ENCODE data around the gene HSFX3.
"Not testable (repeated sequence)": the region's sequence is repeated elsewhere in the genome, so short reads cannot be mapped to it uniquely, and the experiment has no call there.

HSFX3 gene

DNA sequence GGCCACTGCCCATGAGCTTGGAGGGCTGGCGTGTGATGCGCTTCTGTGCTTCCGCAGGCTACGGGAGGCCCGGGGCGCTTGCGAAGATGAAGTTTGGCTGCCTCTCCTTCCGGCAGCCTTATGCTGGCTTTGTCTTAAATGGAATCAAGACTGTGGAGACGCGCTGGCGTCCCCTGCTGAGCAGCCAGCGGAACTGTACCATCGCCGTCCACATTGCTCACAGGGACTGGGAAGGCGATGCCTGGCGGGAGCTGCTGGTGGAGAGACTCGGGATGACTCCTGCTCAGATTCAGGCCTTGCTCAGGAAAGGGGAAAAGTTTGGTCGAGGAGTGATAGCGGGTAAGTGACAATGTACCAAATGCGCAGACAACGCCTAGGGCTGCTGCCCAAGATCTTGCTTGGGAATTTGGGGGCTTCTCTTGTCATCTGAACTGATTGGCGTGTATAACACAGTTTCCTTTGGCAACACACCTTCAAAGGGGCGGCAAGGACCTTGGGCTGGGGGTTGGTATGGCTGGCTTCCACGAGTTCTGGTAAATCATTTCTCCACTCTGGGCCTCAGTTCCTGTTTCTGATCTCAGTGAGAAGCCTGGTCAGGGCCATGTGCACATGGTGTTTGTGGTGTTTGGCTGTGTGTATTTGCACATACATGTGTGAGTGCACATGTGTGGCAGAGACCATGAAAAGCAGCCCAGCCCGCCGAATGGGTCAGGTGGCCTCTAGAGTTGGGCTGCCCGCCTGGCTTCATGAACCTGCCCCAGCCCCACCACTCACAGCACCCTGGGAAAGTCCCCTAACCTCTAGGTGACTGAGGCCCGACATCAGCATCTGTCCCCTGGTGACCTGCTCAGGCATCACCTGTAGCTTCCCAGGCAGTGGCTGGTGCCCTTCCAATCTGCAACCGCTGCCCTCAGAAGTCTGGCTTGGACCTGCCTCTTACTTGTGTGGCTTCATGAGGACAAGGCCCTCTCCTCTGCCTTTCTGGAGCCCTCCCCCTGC lies 3.9 kb downstream of the HSFX3 start:
- not testable (repeated sequence) for DNase-seq

DNA sequence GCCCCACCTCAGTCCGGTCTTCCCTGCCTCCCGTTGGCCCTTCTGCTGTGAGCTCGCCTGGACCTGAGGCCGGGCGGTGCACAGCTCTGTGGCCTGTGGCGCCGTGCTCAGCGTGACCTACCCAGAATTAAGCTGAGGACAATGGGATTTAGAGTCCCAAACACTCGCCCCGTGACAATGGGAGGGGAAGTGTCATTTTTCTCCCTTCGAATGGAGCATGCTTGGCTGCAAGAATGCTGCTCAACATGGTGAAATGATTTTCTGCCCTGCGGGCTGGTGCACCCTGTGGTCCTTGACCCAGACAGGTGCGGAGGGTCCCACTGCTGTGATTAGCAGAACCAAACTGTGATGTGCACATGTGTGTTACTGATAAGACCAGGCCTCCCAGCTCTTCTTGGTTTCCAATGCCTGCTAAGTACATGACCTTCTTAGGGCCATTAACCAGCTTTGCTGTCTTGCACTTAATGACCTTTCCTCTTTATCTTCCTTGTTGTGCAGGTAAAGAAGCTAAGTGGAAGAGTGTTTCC lies 8.1 kb downstream of the HSFX3 start:
- DNase-seq: no peak

DNA sequence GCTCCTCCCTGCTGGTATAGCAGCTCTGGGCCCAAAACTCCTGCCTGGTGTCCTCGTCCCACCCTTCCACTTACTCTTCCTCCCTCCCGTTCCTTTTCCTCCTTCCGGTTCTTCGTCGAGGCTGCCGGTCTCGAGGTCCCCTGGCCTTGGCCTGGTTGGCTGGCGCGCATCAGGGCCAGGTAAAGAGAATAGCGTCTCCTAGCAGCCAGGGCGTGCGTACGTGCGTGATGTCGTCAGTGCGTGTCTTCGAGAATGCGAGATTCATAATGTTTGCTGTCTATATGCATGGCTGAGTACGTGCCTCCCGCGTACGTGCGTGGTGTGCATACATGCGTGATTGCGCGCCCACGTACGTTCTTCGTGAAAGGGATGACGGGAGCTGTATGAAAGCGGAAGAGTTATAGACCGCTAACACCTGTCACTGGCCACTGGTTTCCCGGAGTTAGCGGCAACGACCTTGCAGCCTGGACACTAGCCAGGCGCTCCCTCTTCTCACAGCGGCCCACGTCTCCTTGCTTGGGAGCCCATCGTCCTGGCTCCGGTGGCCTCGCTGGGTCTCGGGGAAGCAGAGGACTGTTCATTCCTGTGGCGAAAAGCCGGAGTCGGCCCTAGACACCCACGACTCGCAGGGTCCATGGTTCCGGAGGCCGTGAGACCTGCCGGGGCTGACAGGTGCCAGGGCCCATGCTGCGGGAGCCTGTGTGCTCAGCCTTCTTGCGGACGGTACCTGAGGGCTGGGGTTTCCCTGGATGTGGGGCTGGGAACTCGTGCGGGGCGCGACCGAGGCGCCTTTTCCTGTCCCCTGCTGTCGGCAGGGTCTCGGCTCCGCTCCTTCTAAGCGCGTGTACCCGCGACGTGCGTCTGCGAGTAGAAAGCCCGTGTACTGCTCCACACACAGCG lies 8.9 kb downstream of the HSFX3 start, which contains the start of gene EOLA1:
TSS of gene EOLA1 (plus strand) at position 392 of the 900 bp plus-strand sequence. CDS start 4,619 bp downstream, outside the sequence.
- DNase-seq: peak in 1 of 2 donors; percentile 92

DNA sequence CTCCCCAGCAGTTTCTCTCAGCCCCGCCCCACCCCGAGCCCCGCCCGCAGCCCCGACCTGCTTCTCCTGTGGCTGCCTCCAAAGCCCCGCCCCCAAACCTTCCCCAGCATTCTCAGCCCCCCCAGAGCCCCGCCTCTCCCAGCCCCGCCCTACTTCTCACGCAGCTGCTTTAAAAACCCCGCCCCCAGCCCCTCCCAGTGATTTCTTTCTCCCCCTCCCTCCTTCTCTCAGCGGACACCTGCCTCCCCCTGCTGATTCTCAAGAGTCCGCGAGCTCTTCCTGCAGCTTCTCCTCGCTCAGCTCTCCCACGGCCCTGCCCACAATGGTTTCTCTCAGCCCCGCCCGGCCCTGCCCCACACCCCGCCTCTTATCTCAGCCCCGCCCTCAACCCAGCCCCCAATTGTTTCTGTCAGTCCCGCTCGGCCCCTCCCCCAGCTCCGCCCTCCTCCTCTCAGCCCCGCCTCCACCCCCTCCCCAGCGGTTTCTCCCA lies 9.5 kb downstream of the HSFX3 start:
- DNase-seq: peak; percentile 90 to 91

DNA sequence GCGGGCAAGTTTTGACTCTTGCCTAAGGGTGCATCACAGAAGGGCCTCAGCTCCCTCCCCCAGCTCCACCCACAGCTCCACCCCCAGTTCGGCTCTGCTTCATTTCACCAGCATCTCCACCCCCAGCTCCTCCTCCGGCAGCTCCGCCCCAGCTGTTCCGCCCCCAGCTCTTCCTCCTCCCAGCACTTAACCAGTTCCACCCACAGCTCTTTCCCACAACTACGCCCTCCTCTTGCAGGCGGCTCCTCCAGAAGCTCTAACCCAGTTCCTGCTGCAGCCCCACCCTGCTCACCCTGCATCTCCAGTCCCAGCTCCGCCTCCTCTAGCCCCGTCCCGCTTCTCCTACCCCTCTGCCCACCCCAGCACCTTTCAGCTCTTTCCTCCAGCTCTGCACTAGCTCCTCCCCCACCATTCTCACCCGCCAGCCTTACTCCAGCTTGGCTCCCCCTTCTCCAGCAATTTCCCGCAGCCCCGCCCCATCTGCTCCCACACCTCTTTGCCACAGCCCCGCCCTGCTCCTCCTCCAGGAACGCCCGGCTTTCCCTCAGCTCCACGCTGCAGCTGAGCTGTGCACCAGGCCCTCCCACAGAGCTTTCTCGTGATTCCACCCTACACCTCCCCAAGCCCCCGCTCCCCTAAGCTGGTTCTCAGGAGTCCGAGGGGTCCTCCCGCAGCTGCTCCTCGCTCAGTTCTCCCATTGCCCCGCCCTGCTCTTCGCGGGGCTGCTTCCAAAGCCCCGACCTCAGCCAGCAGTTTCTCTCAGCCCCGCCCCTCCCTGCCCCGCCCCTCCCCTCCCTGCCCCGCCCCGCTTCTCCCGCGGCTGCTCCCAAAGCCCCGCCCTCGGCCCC lies 10.2 kb downstream of the HSFX3 start:
- DNase-seq: peak; percentile 84 to 87

DNA sequence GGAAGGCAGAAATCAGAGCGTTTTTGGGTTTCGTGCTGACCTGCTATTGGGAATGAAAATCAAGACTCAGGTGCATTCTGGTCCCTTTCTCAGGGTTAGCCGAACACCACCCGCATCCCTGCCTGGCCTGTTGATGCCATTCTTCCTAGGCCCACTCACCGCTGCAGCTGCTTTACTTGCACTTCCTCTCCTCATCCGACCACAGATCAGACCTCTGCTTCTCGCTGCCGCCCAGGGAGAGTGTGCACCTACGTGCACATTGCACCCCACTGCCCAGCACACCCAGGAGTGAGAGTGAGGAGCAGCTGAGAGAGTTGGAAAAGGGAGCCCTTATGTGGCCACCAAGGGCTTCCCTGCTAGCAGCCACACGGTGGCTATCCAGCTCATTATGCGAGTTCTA lies 12.2 kb downstream of the HSFX3 start:
- DNase-seq: not testable (repeated sequence)

DNA sequence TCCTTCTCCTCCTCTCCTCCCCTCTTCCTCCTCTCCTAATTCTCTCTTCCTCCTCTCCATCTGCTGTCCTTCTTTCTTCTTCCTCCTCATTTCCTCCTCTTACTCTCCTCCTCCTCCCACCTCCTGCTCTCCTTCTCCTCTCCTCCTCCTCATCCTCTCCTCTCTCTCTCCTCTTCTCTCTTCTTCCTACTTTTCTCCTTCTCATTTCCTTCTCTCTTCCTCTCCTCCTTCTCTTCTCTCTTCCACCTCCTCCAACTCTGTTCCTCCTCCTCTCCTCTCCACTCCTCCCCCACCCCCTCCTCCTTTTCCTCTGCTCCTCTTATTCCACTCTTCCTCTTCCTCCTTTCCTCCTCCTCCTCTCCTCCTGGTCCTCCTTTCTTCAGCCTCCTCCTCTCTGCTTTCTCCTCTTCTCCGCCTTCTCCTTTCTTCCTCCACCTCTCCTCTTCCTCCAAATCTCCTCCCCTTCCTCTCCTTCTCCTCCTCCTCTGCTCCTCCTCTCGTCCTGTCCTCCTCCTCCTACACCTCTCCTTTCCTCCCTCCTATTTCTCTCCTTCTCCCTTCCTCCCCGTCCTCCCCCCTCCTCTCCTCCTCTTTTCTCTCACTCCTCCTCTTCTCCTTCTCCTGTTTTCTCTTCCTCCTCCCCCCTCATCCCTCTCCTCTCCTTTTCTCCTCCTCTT lies 14.7 kb downstream of the HSFX3 start:
- DNase-seq: not testable (repeated sequence)

DNA sequence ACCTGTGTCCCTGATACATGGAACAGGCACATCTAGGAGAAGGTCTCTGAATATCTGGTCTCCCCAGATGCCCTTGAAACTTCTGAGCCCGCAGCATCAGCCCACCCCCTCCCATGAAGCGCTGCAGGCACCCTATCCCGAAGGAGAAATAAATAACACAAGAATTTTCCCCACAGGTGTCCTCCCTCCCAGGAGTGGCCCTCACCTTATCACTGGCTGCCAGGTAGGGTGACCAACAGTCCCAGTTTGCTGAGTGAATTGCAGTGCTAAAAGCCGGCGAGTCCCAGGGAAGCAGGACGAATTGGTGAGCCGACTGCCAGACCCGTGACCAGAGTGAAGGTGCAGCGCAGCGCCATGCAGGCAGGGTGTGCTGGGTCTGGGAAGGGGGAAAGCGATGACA lies 15.7 kb downstream of the HSFX3 start:
- not testable (repeated sequence) for DNase-seq

DNA sequence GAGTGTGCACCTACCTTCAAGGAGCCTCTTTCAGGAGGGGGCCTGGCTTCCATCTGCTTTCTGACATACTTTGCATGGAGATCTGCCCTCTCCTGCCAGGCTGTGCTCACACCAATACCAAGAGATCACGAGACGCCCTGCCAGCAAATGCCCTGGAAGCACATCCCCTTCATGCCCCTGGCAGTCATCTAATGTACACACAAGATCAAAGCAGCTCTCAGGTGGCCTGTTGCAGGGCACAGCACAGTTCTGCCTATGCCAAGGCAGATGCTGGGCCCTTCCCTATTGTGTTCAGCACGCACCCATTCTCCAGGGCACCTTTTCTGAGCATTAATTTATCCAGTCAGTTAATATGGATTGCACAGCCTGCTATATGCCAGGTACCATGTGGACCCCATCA lies 16.9 kb downstream of the HSFX3 start:
- DNase-seq: not testable (repeated sequence)

DNA sequence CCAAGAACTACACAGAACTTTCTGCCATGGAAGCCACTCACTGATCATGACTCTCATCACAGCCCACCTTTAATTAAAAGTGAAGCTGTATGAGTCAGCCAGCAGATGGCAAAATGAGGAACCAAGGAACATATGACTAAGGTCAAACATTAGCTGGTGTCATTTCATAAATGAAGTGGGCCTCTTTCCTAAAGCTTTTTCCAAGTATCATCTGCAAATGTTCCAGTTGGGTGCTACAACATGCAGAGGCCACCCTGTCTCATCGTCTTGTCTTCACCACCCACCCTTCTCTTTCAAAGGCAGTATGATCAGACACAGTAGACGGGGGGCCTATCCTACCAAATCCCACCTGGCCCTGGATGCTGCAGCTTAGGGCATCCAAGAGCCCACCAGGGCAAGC lies 18.1 kb downstream of the HSFX3 start:
- DNase-seq: peak in 1 of 2 donors; percentile 71

DNA sequence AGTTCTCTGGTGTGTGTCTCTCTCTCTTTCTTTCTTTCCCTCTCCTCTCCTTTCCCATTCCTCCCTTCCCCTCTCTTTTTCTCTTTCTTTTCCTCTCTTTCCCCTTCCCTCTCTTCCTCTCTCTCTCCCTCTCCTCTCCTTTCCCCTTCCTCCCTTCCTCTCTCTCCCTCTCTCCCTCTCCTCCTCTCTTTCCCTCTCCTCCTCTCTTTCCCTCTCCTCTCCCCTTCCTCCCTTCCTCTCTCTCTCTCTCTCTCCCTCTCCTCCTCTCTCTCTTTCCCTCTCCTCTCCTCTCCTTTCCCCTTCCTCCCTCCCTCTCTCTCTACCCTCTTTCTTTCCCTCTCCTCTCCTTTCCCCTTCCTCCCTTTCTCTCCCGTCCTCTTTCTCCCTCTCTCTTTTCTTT lies 21.3 kb downstream of the HSFX3 start:
- DNase-seq: no peak

DNA sequence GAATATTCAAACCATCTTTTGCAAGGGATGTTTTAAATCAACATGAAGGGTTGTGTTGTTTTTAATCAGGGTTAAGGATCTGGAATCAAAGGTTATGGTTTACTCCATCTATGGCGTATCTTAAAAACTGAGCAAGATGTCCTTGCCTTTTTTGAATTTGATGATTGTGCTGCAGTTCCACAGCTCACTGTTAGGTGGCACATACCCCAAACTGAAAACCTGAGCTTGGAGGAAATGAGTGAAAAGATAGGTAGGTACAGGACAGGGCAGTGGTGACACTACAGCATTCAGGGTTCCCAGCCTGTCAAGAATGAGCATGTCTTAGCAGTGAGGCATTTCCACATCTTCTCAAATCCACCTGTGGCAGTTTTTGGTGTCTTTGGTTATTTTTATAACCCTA lies 22.0 kb downstream of the HSFX3 start:
- no peak for DNase-seq

DNA sequence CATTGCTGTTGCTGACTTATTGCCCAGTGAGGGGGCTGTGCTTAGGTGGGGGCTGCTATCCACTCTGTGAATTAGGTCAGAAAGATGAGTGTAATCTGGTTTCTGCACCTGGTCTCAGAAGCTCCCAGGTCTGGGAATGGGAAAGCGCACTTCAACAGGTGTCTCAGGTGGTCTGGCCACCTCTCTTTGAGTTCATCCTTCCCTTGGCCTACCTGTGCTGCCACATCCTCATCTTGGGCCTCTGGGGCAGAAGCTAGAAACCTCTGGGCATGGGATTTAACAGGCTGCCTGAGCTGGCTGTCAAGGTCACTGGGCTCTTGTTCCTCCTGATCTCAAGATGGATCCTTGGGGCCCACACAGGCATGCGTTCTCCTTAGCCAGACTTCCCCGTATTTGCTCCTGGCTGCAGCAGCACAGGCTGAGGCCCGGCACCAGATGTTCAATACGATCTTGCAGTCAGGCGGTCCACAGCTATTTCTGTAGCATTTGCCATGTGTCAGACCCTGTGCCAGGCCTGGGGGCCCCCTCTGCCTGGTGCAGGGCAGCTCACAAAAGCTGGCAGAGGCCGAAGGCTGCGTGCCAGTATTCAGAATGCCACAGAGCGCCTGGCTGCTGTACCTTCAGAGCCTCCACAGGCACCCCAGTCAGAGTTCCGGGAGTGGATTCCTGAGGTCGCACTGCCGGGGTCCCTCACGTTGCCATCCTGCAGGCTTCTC lies 23.2 kb downstream of the HSFX3 start:
- not testable (repeated sequence) for DNase-seq

DNA sequence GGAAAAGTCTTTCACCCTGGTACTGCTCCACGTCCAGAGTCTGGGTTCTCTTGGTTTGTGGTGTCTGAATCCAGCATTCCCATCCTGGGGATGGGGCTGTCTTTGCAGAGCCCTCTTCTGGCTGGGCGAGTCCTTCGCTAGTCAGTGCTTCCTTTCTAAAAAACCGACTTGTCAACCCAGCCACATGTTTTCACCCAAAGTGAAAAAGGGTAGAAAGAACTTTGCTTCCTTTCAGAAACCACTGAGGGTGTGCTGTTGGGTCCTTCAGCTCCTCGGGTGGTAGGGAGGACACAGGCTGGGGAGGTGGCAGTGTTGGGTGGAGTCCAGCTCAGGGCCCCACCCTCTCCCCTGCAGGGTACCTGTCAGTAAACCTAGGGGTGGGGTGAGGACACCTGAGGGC lies 23.8 kb downstream of the HSFX3 start:
- peak in 1 of 2 donors; percentile 34 for DNase-seq

DNA sequence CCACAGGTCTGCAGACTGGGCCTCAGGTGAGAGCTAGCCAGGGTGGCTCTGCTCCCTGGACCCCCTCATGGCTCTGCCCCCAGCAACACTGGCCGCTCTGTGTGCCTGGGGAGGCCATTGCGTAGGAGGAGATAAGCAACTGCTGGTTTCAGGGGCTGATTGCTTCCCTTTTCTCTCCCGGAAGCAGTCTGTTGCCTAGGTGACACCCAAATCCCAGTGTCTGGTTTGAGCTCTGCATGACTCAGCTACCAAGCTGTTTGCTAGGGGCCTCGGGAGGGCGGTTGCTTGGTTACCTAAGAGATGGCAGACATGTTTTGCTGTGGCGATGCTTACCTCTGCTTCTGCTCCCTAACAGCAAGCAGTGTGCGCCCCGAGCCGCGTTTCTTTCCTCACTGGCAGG lies 24.3 kb downstream of the HSFX3 start:
- DNase-seq: peak in 1 of 2 donors; percentile 54

DNA sequence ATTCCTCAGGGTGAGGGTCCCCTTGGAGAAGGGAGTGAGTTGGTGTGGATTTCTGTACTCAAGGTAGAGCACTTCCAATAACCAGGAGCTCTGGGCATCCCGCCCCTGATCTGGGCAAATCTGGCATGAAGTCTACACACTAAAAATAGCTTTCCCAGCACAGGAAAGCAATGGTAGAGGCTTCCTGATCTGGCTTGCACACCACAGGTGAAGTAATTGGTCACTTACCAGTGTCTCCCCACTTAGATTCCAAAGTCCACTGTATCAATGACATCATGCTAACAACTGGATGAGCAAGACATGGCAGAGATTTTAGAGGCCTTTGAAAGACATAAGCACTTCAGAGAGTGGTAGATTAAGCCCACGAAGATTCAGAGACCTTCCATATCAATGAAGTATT lies 26.8 kb downstream of the HSFX3 start:
- no peak for DNase-seq

DNA sequence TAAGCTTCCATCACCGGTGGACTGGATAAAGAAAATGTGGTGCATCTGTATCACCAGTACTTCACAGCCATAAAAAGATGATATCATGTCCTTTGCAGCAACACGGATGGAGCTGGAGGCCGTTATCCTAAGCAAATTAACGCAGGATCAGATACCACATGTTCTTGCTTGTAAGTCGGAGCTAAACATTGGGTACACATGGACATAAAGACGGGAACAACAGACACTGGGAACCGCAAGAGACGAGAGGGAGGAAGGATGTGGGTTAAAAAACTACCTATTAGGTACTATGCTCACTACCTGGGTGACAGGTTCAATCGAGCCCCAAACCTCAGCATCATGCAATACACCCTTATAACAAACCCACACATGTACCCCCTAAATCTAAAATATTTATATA lies 28.3 kb downstream of the HSFX3 start:
- no peak for DNase-seq

DNA sequence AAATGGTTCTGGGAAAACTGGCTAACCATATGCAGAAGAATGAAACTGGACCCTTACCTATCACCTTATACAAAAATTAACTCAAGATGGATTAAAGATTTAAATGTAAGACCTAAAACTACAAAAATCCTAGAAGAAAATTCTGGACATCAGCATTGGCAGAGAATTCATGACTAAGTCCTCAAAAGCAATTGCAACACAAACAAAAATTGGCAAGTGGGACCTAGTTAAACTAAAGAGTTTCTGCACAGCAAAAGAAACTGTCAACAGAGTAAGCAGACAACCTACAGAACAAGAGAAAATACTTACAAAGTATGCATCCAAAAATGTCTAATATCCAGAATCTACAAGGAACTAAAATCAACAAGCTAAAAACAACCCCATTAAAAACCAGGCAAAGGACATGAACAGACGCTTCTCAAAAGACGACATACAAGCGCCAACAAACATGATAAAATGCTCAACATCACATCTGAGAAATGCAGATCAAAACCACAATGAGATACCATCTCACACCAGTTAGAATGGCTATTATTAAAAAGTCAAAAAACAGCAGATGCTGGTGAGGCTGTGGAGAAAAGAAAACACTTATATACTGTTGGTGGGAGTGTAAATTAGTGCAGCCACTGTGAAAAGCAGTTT lies 29.0 kb downstream of the HSFX3 start:
- not testable (repeated sequence) for DNase-seq

DNA sequence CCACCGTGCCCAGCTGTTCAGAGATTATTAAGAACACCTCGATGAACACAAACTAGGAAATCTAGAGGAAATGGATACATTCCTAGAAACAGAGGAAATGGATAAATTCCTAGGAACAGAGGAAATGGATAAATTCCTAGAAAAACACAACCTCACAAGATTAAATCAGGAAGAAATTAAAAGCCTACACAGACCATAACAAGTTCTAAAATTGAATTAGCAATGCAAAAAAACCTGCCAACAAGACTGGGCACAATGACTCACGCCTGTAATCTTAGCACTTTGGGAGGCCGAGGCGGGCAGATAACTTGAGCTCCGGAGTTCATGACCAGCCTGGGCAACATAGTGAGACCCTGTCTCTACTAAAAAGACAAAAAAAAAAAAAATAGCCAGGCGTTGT lies 31.5 kb downstream of the HSFX3 start:
- no peak for DNase-seq

DNA sequence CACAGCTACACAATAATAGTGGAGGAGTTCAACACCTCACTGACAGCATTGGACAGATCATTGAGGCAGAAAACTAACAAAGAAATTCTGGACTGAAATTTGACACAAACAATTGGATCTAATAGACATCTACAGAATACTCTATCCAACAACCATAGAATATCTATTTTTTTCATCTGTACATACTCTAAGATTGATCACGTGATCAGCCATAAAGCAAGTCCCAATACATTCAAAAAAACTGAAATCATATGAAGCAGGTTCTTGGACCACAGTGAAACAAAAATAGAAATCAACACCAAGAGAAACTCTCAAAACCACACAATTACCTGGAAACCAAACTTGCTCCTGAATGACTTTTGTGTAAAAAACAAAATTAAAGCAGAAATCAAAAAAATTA lies 32.4 kb downstream of the HSFX3 start:
- no peak for DNase-seq

Measured in bone marrow (tissue), 2 donors.